ENCODE results near the gene AOPEP. TPM values are rescaled to one million over a fixed set of nuclear protein-coding genes. Genes with fewer than 3 reads are reported as not detected.

Gene AOPEP
- total and polyA plus RNA-seq, 9 of the 15 experiments (the other 6 are each of a cell fraction or from before 2014, with no cell fraction given) = 4.5 to 19.3 (median 13.5) TPM

DNA sequence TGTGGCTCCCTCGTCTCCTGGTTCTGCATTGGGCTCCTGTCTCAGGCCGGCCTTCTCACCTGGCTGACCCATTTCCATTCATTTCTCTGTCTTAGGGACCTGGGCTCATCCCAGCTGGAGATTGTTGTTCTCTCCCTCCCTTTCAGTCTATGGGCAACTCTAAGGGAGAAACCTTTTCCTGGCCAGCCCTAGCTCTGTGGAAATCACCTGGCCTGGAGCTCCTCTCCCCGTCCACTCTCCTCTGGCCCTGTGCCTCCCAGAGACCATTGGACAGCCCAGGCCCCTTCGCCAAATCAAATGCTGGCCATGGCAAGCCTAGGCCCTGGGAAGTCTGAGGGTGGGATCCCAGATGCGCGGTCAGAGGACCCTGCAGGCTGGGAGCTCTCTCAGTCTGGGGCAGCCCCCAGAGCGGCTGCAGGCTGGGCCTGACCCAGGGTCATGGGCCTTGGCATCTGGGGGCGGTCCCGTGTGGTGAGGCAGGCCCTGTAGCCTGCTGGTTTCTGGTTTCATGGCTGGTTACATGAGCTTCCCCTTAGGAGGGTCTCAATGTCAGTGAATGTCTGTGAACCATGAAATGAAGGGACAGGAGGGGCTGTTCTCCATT, 253.5 kb downstream of the AOPEP start (continued):
- TF ChIP-seq MTA3 (IDR thresholded peaks at IDR 0.05; ENCODE audit: borderline replicate concordance) (no peak), ZKSCAN3 (CRISPR knock-in tag; IDR thresholded peaks at IDR 0.05) (no peak), ZNF3 (CRISPR knock-in tag; IDR thresholded peaks at IDR 0.05) (no peak)
- TF ChIP-seq, protein P1, sequence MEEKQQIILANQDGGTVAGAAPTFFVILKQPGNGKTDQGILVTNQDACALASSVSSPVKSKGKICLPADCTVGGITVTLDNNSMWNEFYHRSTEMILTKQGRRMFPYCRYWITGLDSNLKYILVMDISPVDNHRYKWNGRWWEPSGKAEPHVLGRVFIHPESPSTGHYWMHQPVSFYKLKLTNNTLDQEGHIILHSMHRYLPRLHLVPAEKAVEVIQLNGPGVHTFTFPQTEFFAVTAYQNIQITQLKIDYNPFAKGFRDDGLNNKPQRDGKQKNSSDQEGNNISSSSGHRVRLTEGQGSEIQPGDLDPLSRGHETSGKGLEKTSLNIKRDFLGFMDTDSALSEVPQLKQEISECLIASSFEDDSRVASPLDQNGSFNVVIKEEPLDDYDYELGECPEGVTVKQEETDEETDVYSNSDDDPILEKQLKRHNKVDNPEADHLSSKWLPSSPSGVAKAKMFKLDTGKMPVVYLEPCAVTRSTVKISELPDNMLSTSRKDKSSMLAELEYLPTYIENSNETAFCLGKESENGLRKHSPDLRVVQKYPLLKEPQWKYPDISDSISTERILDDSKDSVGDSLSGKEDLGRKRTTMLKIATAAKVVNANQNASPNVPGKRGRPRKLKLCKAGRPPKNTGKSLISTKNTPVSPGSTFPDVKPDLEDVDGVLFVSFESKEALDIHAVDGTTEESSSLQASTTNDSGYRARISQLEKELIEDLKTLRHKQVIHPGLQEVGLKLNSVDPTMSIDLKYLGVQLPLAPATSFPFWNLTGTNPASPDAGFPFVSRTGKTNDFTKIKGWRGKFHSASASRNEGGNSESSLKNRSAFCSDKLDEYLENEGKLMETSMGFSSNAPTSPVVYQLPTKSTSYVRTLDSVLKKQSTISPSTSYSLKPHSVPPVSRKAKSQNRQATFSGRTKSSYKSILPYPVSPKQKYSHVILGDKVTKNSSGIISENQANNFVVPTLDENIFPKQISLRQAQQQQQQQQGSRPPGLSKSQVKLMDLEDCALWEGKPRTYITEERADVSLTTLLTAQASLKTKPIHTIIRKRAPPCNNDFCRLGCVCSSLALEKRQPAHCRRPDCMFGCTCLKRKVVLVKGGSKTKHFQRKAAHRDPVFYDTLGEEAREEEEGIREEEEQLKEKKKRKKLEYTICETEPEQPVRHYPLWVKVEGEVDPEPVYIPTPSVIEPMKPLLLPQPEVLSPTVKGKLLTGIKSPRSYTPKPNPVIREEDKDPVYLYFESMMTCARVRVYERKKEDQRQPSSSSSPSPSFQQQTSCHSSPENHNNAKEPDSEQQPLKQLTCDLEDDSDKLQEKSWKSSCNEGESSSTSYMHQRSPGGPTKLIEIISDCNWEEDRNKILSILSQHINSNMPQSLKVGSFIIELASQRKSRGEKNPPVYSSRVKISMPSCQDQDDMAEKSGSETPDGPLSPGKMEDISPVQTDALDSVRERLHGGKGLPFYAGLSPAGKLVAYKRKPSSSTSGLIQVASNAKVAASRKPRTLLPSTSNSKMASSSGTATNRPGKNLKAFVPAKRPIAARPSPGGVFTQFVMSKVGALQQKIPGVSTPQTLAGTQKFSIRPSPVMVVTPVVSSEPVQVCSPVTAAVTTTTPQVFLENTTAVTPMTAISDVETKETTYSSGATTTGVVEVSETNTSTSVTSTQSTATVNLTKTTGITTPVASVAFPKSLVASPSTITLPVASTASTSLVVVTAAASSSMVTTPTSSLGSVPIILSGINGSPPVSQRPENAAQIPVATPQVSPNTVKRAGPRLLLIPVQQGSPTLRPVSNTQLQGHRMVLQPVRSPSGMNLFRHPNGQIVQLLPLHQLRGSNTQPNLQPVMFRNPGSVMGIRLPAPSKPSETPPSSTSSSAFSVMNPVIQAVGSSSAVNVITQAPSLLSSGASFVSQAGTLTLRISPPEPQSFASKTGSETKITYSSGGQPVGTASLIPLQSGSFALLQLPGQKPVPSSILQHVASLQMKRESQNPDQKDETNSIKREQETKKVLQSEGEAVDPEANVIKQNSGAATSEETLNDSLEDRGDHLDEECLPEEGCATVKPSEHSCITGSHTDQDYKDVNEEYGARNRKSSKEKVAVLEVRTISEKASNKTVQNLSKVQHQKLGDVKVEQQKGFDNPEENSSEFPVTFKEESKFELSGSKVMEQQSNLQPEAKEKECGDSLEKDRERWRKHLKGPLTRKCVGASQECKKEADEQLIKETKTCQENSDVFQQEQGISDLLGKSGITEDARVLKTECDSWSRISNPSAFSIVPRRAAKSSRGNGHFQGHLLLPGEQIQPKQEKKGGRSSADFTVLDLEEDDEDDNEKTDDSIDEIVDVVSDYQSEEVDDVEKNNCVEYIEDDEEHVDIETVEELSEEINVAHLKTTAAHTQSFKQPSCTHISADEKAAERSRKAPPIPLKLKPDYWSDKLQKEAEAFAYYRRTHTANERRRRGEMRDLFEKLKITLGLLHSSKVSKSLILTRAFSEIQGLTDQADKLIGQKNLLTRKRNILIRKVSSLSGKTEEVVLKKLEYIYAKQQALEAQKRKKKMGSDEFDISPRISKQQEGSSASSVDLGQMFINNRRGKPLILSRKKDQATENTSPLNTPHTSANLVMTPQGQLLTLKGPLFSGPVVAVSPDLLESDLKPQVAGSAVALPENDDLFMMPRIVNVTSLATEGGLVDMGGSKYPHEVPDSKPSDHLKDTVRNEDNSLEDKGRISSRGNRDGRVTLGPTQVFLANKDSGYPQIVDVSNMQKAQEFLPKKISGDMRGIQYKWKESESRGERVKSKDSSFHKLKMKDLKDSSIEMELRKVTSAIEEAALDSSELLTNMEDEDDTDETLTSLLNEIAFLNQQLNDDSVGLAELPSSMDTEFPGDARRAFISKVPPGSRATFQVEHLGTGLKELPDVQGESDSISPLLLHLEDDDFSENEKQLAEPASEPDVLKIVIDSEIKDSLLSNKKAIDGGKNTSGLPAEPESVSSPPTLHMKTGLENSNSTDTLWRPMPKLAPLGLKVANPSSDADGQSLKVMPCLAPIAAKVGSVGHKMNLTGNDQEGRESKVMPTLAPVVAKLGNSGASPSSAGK (IDR thresholded peaks at IDR 0.05) = no peak

Measured in K562 (cell line).